ENCODE data around the gene COMTD1.

DNA sequence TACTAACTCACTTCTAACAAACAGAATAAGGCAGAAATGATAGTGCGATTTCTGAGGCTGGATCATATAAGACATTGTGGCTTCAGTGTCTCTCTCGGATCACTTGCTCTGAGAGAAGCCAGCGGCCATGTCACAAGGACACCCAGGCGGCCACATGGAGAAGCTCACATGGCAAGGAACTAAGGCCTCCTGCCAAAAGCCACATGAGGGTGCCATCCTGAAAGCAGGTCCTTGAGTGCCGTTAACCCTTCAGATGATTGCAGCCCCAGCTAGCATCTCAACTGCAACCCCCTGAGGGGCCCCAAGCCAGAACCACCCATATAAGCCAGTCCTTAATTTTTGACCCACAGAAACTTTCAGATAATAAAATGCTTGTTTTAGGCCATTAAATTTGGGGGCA lies 32.0 kb downstream of the COMTD1 start:
- no peak for TF ChIP-seq CTCF (IDR thresholded peaks at IDR 0.05; ENCODE audit: insufficient read depth, low read depth, low read length)
- no peak for TF ChIP-seq EZH2 (IDR thresholded peaks at IDR 0.05; ENCODE audit: insufficient read depth, low read length)
